Stimulated activated CD4-positive, alpha-beta T cell treated with anti-CD3 and anti-CD28 coated beads, Interleukin-15, amount 100 ng/mL, for 48 hours (primary cell): Measurements from ENCODE around the gene ZKSCAN1.

Source experiments
- DNase-seq, 2 donors: peaks; one replicate each; pipeline ENCODE4 v3.0.0-alpha.2; 2020; ENCODE audit warnings: low read depth in 2 of 2

The ZKSCAN1 gene

DNA sequence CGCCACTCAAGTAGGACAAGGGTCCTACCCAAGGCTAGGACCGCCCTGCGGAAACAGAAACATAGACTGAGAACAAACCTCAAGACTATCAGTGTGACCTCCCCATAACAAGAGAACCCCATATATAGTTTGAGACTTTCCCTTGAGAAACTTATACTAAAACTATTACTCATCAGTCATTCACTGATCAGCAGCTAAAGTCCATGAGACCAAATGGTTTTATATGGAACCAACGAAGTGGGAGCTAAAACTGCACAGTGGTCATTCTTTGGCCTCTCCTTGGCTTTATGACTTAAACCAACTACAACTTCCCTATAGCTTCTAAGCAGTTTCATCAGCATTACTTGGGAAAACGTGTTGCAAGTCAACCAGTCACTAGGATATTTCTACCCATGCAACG, 20.5 kb downstream of the ZKSCAN1 start:
- DNase-seq, result no peak

DNA sequence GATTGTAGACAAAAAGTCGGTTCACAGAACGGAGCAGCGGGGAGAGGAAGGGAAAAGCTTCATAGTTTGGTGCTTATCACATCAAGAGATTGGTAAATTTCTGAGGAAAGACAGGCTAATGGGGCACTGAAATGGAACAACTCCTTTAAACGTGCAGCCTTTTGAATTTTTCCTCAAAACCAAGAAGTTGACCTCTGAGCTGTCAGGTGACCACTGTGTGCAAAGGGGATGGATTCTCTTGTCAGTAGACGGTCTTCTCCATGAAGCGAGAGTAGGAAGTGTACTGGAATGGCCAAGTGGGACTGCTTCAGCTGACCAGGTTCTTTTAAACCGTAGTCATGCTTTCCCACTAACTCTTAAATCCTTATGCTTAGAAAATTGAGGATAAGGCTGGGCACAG, 22.9 kb downstream of the ZKSCAN1 start:
- DNase-seq, result no peak

DNA sequence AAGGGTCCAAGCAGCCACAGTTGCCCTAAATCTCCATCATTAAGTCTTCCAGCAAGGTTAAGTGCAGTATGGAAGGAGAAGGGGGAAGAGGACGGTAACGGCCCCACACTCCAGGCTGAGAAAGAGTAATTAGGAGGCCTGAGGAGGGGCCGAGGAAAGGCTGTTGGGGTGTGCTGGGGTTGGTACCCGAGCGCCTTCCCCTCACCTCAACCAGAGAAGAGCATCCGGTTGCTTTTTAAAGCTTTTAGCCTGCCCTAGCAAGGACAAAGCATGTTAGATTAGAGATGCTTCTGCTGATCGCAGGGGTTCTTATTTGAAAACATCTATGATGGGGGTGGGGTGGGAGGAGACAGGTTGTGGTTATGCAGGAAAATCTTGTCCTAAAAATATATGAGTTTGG, 25.2 kb downstream of the ZKSCAN1 start:
- no peak for DNase-seq

DNA sequence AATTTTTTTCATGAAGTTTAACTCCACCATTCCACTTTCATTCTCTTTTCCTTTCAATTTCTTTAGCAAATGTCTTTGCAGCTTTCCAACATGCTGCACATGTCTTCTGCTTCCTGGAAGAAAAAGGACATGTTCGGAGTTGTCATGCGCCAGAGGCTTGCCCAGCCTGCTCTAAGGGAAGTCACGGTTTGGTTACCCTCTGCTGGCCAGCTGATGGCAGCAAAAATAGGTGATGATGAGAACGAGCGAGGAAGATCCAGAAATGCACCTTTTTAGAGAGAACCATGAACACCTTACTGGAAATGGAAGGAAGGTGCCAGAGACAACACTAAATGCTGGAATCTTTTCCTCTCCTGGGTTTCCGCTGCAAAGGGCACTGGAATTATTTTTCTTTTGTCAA, 29.3 kb downstream of the ZKSCAN1 start:
- DNase-seq, result no peak

DNA sequence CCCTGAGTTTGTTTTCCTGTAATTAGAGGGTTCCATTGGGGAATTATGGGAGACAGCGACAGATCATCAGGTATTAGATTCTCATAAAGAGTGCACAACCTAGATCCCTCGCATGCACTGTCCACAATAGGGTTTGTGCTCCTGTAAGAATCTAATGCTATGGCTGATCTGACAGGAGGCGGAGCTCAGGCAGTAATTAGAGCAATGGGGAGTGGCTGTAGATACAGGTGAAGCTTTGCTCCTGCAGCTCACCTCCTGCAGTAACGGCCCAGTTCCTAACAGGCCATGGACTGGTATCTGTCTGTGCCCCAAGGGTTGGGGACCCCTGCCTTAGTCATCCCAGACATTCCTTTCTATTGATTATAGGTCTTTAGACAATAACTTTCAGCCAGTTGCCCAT, 33.3 kb downstream of the ZKSCAN1 start:
- DNase-seq, result no peak

DNA sequence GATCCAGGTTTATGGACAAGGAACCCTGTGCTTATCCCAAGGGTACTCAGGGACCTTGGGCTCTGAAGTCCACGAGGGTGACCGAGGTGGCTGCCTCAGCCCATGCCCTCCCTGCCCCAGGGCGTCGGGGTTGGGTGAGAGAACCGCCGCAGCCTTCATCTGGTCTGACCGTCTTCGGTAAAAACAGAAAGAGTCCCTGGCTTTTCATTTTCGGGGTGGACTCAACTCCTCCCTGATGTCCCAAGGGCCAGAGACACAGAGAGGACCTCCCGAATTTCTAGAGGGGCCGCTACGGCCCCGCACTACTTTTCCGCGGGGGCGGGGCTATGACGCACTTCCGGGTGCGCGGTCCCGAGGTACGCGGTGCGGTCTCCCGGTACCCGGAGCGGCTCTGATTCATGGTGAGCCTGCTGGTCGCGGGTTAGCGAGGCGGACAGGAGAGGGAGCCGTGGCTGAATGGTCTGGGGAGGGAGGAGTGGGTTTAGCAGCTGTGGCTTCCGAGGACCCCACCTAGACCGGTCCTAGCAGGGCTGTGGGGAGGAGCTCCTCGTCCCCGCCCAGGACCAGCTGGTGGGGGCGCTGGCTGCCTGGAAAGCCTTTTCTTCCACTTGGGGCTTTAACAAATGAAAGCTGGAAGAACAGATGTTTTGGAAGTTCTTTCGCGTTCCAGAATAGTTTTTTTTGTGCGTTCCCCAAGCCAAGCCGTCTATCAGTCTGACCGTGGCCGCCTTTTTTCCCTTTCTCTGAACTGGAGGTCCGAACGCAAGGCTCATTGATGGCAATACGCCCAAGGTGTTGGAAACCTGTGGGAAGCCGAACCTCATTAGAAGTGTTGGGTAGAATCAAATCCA, 34.3 kb downstream of the ZKSCAN1 start, which contains the start of gene ZSCAN21:
ZSCAN21 (plus strand) TSS at position 334 of the 851 bp plus-strand sequence. CDS start 7,233 bp downstream, outside the sequence.
- peak; percentile 58 to 73 for DNase-seq

DNA sequence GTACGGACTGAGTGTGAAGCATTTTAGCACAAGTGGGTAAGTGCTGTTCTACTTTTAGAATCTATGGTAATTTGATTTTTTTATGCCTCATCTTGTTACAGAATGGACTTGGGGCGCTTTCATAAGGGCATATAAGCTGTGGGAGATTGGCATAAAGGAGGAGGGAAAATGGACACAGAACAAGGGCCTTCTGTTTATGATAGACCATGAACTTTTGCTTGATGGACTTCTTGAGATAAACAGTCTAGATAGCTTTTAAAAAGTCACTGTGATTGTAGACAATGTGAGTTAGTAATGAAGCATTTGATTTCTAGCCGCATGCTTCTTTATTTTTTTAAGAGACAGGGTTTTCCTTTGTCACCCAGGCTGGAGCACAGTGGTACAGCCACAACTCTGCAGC, 36.2 kb downstream of the ZKSCAN1 start:
- DNase-seq, result no peak

DNA sequence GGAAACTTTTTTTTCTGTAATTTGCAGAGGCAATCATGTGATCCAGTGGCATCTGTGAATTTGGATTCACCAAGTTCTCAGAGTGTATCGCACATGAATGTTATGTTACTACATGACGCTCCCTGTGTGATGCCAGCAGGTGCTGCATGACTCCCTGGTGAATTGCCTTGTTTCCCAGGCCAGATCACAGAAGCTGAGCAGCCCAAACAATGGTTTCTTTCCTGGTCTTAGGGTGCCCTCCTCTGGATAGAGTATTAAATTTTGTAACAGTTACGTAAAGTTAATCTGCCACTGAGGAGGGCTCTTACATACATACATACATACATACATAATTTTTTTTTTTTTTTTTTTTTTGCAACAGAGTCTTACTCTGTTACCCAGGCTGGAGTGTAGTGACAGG, 37.8 kb downstream of the ZKSCAN1 start:
- DNase-seq, result no peak

DNA sequence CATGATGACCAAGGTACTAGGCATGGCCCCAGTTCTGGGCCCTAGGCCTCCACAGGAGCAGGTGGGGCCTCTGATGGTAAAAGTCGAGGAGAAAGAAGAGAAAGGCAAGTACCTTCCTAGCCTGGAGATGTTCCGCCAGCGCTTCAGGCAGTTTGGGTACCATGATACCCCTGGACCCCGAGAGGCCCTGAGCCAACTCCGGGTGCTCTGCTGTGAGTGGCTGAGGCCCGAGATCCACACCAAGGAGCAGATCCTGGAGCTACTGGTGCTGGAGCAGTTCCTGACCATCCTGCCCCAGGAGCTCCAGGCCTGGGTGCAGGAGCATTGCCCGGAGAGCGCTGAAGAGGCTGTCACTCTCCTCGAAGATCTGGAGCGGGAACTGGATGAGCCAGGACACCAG, 41.6 kb downstream of the ZKSCAN1 start:
- DNase-seq, result no peak

DNA sequence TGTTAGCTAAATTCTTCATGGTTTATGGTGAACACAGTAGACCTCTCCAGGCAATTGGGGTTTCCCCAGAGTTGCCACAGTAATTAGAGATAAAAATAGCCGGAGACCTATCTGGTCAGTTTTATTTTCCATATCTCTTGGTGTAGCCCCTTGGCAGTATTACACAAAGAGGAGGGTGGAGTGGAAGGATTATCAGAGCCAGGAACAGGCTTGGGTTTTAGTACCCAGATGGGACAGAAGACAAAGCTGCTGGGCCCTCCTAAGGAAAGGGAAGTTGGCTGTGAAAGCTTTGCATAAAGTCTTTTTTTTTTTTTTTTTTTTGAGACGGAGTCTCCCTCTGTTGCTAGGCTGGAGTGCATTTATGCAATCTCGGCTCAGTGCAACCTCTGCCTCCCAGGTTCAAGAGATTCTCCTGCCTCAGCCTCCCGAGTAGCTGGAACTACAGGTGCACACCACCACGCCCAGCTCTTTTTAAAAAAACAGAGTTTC, 43.9 kb downstream of the ZKSCAN1 start:
- DNase-seq, result no peak

DNA sequence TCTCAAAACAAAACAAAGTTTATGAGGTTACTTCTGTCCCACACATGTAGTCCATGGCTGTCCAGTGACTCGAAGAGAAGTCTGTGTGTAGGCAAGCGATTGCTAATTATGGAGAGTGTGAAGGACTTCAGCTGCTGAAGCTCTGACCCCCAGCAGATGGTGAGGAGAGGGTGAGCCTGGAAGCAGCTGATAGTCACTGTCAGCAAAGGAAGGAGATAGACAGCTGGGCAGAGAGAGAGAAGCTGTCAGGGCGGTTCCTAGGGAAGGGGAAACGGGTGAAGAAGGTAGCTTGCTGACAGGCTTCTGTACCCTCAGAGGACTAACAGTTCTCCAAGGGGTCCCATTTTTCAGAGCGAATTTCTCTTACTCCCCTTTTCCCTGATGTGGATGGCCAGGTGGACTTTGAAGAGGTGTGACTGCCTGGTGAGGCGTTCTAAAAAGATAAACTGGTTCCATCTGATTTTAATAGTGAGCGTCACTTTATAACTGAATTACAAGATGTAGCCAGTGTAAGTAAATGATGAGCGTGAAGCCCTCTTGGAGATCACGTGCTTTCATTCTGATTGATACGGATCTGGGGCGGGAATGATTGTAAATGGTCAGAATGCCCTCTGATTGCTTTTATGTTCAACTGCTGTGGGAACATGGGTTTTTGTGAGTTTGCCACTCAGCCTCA, 46.3 kb downstream of the ZKSCAN1 start:
- DNase-seq, result no peak

DNA sequence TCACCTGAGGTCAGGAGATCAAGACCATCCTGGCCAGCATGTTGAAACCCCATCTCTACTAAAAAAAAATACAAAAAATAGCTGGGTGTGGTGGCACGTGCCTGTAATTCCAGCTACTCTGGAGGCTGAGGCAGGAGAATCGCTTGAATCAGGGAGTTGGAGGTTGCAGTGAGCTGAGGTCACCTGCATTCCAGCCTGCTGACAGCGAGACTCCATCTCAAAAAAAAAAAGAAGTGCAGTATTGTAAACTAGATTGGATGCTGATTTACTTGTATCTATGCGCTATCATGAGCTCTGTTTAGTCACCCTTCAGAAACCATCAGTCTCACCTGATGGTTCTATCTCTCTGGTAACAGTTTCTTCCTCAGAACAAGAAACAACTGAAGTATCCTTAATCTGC, 48.0 kb downstream of the ZKSCAN1 start:
- DNase-seq, result no peak

DNA sequence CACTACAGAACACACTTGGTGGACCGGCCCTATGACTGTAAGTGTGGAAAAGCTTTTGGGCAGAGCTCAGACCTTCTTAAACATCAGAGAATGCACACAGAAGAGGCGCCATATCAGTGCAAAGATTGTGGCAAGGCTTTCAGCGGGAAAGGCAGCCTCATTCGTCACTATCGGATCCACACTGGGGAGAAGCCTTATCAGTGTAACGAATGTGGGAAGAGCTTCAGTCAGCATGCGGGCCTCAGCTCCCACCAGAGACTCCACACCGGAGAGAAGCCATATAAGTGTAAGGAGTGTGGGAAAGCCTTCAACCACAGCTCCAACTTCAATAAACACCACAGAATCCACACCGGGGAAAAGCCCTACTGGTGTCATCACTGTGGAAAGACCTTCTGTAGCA, 48.8 kb downstream of the ZKSCAN1 start:
- no peak for DNase-seq

DNA sequence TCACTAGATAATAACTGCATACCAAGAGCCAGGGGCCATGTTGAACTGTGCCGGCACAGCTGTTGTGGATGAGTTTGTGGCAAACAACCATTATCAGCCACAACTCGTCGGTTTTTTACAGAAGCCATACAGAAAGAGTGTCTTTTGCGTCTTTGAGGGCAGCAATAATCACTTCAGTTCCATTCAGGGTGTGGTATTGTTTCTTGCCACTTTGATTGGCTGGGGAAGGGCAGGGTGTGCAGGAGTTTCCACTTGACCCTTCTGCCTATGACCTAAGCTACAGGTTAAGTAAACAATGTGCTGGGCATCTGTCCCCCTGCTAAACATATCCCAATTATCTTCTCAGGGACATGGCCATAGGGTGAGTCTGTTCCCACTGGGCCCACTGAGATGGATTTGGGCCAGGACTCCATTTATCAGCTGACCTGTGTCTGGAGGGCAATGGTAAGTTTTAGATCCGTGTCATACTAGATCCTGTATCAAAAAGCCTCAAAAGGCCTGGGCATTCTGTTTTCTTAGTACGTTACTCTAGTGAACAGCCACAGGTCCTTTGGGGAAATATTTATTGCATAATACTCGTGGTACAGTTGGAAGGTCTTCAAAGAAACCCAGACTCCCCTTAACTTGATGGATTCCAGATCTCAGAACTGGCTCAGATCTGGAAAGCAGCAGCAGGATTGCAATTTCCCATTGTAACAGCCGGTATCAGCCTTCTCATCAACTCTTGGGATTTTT, 50.2 kb downstream of the ZKSCAN1 start:
- DNase-seq, result no peak

DNA sequence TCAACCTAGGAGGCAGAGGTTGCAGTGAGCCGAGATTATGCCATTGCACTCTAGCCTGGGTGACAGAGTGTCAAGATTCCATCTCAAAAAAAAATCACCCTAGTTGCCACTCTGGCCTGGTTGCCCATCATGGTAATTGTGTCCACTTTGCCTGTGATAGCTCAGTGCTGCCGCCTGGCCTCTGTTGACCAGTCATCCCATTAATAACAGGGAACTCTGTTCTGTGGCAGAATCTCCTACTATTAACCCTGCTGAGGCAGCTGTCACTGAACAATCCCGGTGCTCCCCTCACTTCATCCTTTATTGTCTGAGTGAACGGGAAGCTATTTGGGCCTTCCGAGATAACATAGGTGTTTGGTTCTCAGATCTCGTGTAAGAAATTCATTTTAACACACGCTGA, 51.6 kb downstream of the ZKSCAN1 start:
- DNase-seq, result no peak

DNA sequence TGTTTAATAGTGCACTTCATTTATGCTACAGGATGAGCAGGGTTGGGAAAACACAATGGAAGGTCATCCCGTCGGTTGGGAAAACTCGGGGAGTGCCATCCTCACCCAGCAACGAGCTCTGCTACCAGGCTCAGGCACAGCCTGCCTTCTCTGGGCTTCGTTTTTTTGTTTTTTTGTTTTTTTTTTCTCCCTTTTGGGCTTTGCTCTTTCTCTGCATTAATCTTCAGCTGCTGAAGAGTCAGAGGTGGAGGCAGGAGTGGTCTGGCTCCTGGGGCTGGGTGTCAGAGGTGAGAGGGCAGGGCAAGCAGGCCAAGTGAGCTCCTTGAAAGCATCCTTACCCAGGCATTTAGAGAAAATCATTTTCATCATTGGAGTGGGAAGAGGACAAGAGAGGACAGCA, 54.6 kb downstream of the ZKSCAN1 start:
- DNase-seq, result no peak

DNA sequence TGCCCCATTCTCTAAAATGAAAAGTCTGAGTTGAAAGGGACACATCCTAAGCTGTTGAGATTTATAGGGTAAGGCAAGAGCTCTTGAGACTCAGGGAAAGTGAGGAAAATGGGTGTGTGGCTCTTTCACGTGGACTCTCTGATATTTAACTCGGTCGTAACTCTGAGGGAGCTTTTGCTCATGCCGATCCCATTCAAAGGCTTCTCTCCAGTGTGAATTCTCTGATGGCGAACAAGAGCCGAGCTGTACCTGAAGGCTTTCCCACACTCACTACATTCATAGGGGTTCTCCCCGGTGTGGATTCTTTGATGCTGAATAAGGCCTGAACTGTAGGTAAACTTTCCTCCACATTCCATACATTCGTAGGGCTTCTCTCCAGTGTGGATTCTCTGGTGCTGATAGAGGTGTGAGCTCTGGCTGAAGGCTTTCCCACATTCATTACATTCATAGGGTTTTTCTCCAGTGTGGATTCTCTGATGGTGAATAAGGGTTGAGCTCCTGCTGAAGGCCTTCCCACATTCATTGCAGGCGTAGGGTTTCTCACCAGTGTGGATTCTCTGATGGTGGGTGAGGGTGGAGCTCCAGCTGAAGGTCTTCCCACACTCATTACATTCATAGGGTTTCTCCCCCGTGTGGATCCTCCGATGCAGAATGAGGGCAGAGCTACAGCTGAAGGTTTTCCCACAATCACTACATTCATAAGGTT, 55.8 kb downstream of the ZKSCAN1 start:
- no peak for DNase-seq

DNA sequence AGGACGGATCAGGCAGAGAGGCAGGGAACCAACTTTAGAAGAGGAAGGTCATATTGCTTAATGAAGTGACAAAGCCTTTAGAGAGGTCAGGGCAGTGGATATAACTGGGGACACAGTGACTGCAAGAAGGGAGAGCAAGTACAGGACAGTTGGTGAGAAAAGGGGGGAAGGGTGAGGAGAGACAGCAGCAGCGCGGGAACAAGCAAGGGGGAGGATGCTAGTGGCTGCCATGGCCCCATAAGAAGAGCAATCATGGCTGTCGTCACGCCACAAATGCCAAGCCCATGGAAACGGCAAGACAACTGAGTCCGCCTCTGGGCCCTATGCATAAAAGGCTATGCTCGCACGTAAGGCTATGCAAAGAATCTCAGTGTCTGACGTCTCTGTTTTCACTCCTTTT, 57.1 kb downstream of the ZKSCAN1 start:
- no peak for DNase-seq

DNA sequence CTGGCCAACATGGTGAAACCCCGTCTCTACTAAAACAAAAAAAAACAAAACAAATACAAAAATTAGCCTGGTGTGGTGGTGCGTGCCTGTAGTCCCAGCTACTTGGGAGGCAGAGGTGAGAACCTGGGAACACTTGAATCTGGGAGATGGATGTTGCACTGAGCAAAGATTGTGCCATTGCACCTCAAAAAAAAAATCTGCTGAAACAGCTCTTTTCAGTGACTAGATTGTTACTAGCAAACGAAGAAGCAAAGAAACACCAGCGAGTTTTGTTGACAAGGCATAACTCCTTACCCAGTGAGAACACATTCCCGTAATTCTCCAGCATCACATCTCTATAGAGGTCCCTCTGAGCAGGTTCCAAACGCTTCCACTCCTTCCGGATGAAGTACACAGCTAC, 59.4 kb downstream of the ZKSCAN1 start:
- DNase-seq, result no peak

DNA sequence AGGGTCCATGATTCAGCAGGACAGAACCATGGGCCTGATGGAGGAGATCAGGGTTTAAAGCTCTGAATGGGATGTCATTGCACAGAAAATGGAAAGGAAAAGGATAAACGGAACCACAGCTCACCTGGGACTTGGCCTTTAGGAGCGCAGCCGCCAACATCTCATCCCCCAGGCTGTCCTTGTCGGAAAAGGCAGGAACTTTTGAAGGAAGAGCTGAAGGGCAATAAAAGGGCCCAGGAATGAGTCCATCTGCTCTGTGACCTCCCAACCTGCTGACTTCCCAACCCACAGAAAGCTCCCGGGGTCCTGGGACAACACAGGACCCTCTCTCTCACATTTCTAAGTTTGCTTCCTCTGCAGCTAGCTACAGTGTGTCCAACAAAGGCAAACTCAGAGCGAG, 60.0 kb downstream of the ZKSCAN1 start:
- DNase-seq, result no peak

DNA sequence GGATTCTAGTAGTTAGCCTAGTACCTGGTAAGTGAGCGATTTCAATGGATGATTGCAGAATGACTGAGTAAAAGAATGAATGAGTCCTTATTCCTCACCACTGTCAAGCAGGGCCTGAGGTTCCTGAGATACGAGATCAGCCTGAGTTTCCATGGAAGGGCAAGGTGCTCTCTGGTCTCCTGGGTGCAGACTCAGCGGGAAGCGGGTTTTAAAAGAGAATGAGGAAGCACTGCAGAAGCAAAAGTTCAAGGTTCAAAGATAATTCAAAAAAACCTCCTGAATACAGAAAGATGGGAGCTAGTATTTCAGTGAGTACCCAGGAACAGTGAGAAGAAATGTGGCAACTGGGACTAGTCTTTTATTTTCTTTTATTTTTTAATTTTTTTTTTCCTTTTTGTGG, 61.8 kb downstream of the ZKSCAN1 start:
- DNase-seq, result no peak

DNA sequence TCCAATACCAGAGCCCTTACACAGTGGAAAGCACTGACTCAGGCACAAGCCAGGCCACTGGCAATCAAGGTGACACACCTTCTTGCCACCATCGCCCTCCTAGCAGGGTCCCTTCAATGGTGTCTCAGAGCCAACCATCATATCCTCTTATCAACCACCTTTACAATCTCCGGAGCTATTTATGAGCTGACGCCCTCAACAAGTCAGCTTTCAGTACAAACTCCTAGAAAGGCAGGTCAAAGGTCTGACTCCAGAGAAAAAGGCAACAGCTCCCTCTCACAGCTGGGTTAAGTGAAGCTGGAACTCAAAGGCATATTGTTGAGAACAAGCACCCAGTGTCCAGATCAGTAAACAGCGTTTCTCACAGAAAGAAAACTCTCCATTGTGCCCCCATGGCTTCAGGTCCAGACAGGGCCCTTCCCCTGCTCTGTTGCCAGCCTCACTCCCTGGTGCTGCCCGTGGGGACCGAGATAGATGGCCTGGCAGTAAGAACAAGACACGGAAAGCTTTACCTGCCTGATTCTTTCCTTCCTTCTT, 63.7 kb downstream of the ZKSCAN1 start:
- DNase-seq, result no peak
